Epithelial cell of proximal tubule (primary cell): Measurements from ENCODE around the gene ATP2B1. TPM values are rescaled to one million over a fixed set of nuclear protein-coding genes. Genes with fewer than 3 reads are reported as not detected.

Experiments
- DNase-seq: peaks from one replicate; pipeline ENCODE4 v3.0.0-alpha.2; 2011; ENCODE audit warnings: low read depth
- H3K4me3 ChIP-seq: 2 replicates; pipeline ENCODE4 v1.5.1; 2011; ENCODE audit warnings: low read depth, mild to moderate bottlenecking, low read length
- CTCF ChIP-seq: conservative IDR thresholded peaks from 2 replicates; pipeline ENCODE4 v1.5.1; 2012; ENCODE audit warnings: low read depth, mild to moderate bottlenecking, low read length
- total RNA-seq: library from RNA; depleted of rRNA; stranded (reverse); fragments of >200 nt; gene quantifications from 2 replicates; pipeline ENCODE4 v1.2.3, GENCODE V29; 2015

The ATP2B1 gene
- total RNA-seq, 1 donor from 2014 or later: 25.3 TPM

DNA sequence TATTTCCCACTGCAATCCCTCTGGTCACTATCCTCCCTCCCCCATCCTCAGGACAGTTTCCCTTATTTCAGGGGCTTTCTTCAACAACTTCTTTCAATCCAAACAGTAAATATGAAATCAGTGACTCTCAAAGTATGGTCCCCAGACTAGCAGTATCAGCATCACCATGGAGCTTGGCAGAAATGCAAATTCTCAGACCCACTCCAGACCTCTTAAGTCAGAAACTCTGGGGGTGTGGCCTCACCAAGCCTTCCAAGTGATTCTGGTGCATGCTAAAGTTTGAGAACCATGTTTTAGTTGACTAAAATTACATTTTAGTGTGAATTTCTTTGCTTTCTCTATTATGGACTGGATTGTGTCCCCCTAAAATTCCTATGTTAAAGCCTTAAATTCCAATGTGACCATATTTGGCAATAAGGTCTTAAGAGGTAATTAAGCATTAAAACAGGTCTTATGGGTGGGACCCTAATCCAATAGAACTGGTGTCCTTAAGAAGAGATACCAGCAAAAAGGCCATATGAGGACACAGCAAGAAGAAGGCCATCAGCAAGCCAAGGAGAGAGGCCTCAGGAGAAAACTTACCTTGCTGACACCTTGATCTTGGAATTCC lies 23.2 kb downstream of the ATP2B1 start:
- no peak for DNase-seq
- no peak for TF ChIP-seq CTCF

GRCh38 chr12:89684136-89684535 lies 24.5 kb downstream of the ATP2B1 start:
- no peak for DNase-seq
- TF ChIP-seq CTCF: no peak
- no peak overlapping the region for H3K4me3 ChIP-seq

More for the DNA sequence above, 23.2 kb downstream of the ATP2B1 start:
- H3K4me3 ChIP-seq: no peak overlapping the region

DNA sequence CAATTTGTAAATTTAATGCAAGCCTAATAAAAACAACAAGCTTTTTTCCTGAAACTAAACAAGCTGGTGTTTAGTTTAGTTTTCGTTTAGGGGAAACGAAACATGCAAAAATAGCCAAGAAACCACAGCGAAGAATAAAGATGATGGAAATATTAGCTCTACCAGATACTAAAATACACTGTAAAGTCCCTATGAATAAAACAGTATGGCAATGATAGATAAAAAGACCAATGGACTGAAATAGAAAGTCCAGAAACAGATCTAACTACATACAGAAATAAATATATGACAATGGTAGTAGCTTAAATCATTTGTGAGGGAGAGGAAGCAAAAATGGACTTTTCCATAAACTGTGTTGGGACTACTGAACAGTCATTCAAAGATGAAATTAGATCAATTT lies 26.4 kb downstream of the ATP2B1 start:
- TF ChIP-seq CTCF: no peak
- DNase-seq: no peak
- no peak overlapping the region for H3K4me3 ChIP-seq

DNA sequence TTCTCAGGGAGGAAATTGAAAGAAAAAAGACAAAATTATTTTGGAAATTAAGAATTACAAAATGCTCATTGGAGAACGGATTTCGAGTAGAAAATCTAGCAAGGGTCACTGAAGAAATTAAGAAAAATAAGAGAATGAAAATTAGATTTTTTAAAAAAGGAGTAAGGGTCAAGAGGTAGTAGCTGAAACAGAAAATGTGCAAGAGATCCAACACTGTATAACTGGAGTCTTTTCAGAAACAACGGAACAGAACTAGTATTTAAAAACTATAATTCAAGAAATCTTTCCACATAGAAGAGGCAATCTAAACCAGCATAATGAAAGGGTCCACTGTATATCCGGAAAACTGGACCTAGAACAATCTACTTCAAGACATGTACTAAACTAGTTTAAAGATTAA lies 28.2 kb downstream of the ATP2B1 start:
- DNase-seq: no peak
- H3K4me3 ChIP-seq: no peak overlapping the region
- TF ChIP-seq CTCF: no peak

GRCh38 chr12:89679631-89680030 lies 29.0 kb downstream of the ATP2B1 start:
- no peak for DNase-seq
- H3K4me3 ChIP-seq: no peak overlapping the region
- TF ChIP-seq CTCF: no peak

DNA sequence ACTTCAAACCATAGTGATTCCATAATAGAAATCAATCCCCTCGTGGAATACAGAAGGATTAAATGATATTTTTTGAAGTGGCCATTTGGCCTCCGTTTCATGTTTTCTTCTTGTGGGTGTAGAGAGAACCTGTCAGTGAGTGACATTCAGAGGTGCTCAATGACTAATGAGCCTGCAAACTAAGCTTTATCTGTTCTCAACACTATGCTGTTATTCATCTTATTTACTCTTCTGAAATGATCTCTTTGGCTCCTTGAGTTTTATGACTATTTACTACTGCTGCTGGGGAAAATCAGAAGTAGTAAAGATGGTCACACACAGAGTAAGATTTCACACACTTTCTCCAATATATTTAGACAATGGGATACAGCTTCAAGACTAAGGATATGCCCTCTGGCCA lies 30.4 kb downstream of the ATP2B1 start:
- no peak for DNase-seq
- H3K4me3 ChIP-seq: no peak overlapping the region
- TF ChIP-seq CTCF: no peak

GRCh38 chr12:89676930-89677329 lies 31.7 kb downstream of the ATP2B1 start:
- H3K4me3 ChIP-seq: no peak overlapping the region
- no peak for TF ChIP-seq CTCF
- no peak for DNase-seq
